Tibial nerve (tissue), 4 donors: ENCODE results near the gene PVR.

ENCODE experiments used
- CTCF ChIP-seq, 5 experiments: fragments of 200-600 bp in 3 of 5; fragments of 450-650 bp in 2 of 5; sonication (generic) in 3 of 5; IDR thresholded peaks; one replicate each; pipeline ENCODE4 v1.5.1; 2016 to 2019; ENCODE audit warnings: antibody characterized with exemption in 5 of 5, mild to moderate bottlenecking in 3 of 5, moderate library complexity in 2 of 5
- EP300 ChIP-seq, 2 donors: sonication (generic); formaldehyde crosslinking; IDR thresholded peaks; one replicate each; pipeline ENCODE4 v1.6.1; 2017; ENCODE audit warnings: antibody characterized with exemption in 2 of 2, mild to moderate bottlenecking in 1 of 2

DNA sequence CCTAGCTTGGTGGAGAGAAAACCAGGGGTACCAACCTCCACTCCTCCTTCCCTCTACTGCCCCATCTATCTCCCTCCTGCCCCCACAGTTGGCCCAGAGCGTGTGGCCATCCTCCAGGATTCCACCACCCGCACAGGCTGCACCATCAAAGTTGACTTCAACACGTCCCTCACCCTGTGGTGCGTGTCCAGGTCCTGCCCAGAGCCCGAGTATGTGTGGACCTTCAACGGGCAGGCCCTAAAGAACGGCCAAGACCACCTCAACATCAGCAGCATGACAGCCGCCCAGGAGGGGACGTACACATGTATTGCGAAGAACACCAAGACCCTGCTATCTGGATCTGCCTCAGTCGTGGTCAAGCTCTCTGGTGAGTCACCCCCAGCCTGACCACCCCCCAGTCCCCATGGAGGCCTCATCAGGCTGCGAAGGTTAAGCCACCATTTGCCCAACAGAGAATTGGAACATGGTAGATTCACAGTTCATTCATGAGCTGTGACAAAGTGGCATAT is 61.8 kb downstream of the PVR start:
- TF ChIP-seq CTCF (IDR thresholded peaks at IDR 0.05) (no peak), EP300 (IDR thresholded peaks at IDR 0.05) (no peak)
